B cell (primary cell): ENCODE measurements around the gene PARN. TPM values are rescaled to one million over a fixed set of nuclear protein-coding genes. Genes with fewer than 3 reads are reported as not detected.

Experiments used
- ATAC-seq: fragments of 200-7000 bp; cut with Tn5 transposase; one replicate; pipeline ENCODE4 v1.10.0; 2021; ENCODE audit warnings: low read depth, mild to moderate bottlenecking, moderate number of reproducible peaks, moderate library complexity
- CTCF ChIA-PET: fragments of 350-600 bp; sonication (Branson Sonifier 250); formaldehyde crosslinking; loops from one replicate; lab custom pipeline; 2021; ENCODE audit warnings: antibody characterized with exemption, inconsistent platforms; lab: Charles Lee
- POLR2A ChIA-PET: fragments of 350-600 bp; sonication (Branson Sonifier 250); formaldehyde crosslinking; loops from one replicate; lab custom pipeline; 2021; ENCODE audit warnings: antibody characterized with exemption; lab: Charles Lee
- DNase-seq: peaks from one replicate; pipeline ENCODE4 v3.0.0; 2013
- H2AFZ ChIP-seq: 2 replicates; pipeline ENCODE4 v1.6.1; 2012; ENCODE audit warnings: mild to moderate bottlenecking, low read depth, low read length; ENCODE audit not compliant: insufficient read depth, poor library complexity, severe bottlenecking
- H3K27ac ChIP-seq, 2 donors: 1 replicate in 1 of 2; 2 replicates in 1 of 2; pipeline ENCODE4 v1.5.1; 2012 to 2013; ENCODE audit warnings: low read length in 2 of 2, mild to moderate bottlenecking in 2 of 2, moderate library complexity in 1 of 2
- H3K27me3 ChIP-seq, 4 experiments: fragments of 200-600 bp in 1 of 4; sonication (generic) in 1 of 4; replicated peaks in 1 of 4; 1 replicate in 2 of 4; 2 replicates in 2 of 4; pipeline versions ENCODE4 v1.6.1 to v1.7.0; 2013 to 2016; ENCODE audit warnings: low read length in 3 of 4, mild to moderate bottlenecking in 2 of 4, mixed read lengths in 1 of 4, moderate library complexity in 1 of 4; ENCODE audit not compliant: insufficient read depth in 4 of 4, control insufficient read depth in 3 of 4; ENCODE audit errors: control extremely low read depth in 1 of 4
- H3K36me3 ChIP-seq, 2 experiments: replicated peaks in 1 of 2; 1 replicate in 1 of 2; 2 replicates in 1 of 2; pipeline versions ENCODE4 v1.6.1 to v1.7.1; 2013; ENCODE audit warnings: low read length in 1 of 2; ENCODE audit not compliant: insufficient read depth in 2 of 2, control insufficient read depth in 1 of 2; ENCODE audit errors: control extremely low read depth in 1 of 2, extremely low read depth in 1 of 2
- H3K4me1 ChIP-seq, 2 donors: fragments of 200-600 bp in 1 of 2; sonication (generic) in 1 of 2; 1 replicate in 1 of 2; 2 replicates in 1 of 2; pipeline versions ENCODE4 v1.5.1 to v1.6.1; 2013 to 2017; ENCODE audit warnings: low read length in 2 of 2; ENCODE audit not compliant: control insufficient read depth in 2 of 2, insufficient read depth in 2 of 2
- H3K4me2 ChIP-seq: replicated peaks from 2 replicates; pipeline ENCODE3; 2012; ENCODE audit warnings: mild to moderate bottlenecking, low read depth, low read length; ENCODE audit not compliant: poor library complexity, severe bottlenecking
- H3K4me3 ChIP-seq, 5 experiments: fragments of 200-600 bp in 1 of 5; sonication (generic) in 1 of 5; 1 replicate in 3 of 5; 2 replicates in 2 of 5; pipeline versions ENCODE4 v1.5.1 to v1.7.0; 2011 to 2016; ENCODE audit warnings: low read length in 4 of 5, mild to moderate bottlenecking in 4 of 5, low read depth in 2 of 5, control low read depth in 1 of 5, moderate library complexity in 1 of 5; ENCODE audit not compliant: insufficient read depth in 1 of 5; ENCODE audit errors: control extremely low read depth in 1 of 5, extremely low read depth in 1 of 5
- H3K79me2 ChIP-seq: fragments of 200-600 bp; sonication (generic); one replicate; pipeline ENCODE4 v1.6.0; 2016; ENCODE audit warnings: low read length; ENCODE audit not compliant: control insufficient read depth, insufficient read depth
- H3K9ac ChIP-seq: fragments of 200-600 bp; sonication (generic); 2 replicates; pipeline ENCODE4 v1.6.1; 2017; ENCODE audit warnings: mild to moderate bottlenecking, low read length, moderate library complexity
- H3K9me3 ChIP-seq, 3 donors: one replicate each; pipeline versions ENCODE4 v1.6.1 to v1.7.1; 2013; ENCODE audit warnings: low read length in 2 of 3; ENCODE audit not compliant: control insufficient read depth in 2 of 3, insufficient read depth in 1 of 3; ENCODE audit errors: control extremely low read depth in 1 of 3
- H4K20me1 ChIP-seq: 2 replicates; pipeline ENCODE4 v1.6.0; 2012; ENCODE audit warnings: mild to moderate bottlenecking, low read length; ENCODE audit not compliant: insufficient read depth, control insufficient read depth, poor library complexity, severe bottlenecking
- H3K27ac Mint-ChIP-seq: one replicate; pipeline ENCODE4 v1.8.0; 2021; ENCODE audit warnings: mixed read lengths
- H3K27me3 Mint-ChIP-seq: one replicate; pipeline ENCODE4 v1.8.0; 2021; ENCODE audit warnings: mixed read lengths
- H3K4me1 Mint-ChIP-seq: one replicate; pipeline ENCODE4 v1.8.0; 2021; ENCODE audit warnings: mixed read lengths
- H3K4me3 Mint-ChIP-seq: one replicate; pipeline ENCODE4 v1.8.0; 2021; ENCODE audit warnings: mixed read lengths
- H3K9me3 Mint-ChIP-seq: one replicate; pipeline ENCODE4 v1.8.0; 2022; ENCODE audit warnings: mixed read lengths; ENCODE audit not compliant: insufficient read depth
- EZH2 ChIP-seq: IDR thresholded peaks from 2 replicates; pipeline ENCODE4 v1.6.1; 2012; ENCODE audit warnings: borderline replicate concordance, low read depth, mild to moderate bottlenecking, moderate library complexity, low read length; ENCODE audit not compliant: insufficient read depth, poor library complexity, severe bottlenecking
- WGBS: methylation state at CpG from one replicate; pipeline ENCODE4 v1.1.5; 2013; ENCODE audit warnings: missing lambda C conversion rate; ENCODE audit not compliant: insufficient coverage; 5-methylcytosine and 5-hydroxymethylcytosine counted together
- intact Hi-C: fragments of 100-400 bp; cut with micrococcal nuclease; formaldehyde crosslinking; loops from one replicate; pipeline ENCODE4 v1.10.0; 2022
- polyA plus RNA-seq: library from polyadenylated mRNA; depleted of rRNA; stranded (reverse); fragments of >200 nt; gene quantifications from 2 replicates; pipeline ENCODE4 v1.2.3, GENCODE V29; 2012
- total RNA-seq, 2 donors: library from RNA; stranded (reverse); fragments of 120-200 nt in 1 of 2; gene quantifications; 1 replicate in 1 of 2; 2 replicates in 1 of 2; pipeline versions ENCODE4 v1.2.3 to v1.2.4, GENCODE V29; 2013 to 2022
- TF ChIP-seq, protein P1 (sequence below): fragments of 200-600 bp; IDR thresholded peaks from one replicate; pipeline ENCODE4 v1.8.0; 2022; ENCODE audit warnings: antibody characterized with exemption, mild to moderate bottlenecking

Gene PARN
- total and polyA plus RNA-seq, 2 donors (not counting 1 experiment from before 2014, with no cell fraction given), result 25.3 to 62.2 TPM

DNA sequence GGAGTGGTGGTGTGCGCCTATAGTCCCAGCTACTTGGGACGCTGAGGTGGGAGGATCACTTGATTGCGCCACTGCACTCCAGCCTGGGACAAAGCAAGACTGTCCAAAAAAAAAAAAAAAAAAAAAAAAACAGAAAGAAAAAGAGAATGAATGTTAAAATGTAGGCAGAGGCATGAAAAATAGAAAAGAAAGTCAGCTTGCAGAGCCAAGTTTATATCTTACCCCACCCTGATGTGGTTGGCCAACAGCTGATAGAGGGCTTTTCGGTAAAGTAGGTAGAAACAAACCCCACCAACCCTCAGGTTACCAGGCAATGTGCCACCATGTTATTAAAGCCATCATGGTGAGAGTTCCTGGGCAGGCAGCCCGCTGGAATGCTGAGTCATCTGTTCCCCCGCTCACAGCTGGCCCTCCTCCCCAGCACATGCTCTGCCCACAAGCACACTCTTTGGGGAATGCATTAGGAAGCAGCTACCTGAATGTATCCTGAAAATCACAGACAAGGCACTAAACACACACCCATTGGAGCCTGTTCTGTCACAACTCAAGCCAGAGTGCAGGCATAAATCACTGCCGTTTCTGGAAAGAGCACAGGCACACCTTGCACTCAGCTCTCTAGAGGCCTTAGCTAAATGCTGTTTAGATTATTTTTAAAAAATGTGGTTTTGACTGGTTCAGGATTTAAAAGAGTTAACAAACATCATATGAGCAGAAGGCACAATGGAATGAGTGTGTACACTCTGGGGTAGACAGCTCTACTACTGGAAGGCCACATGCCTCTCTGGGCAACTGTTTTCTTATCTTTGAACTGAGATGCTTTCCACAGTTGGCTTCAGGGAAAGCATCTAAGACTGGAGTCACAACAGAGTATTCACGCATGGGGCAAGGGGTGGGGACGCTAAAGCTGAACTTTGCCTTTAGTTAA, 128.5 kb downstream of the PARN start:
- no peaks in the 10 kb centered on the region for H3K27me3 ChIP-seq
- no peaks in the 10 kb centered on the region for H3K79me2 ChIP-seq
- no peak overlapping the region for H3K27ac Mint-ChIP-seq
- peaks cover 9% of the 10 kb centered on the region for H4K20me1 ChIP-seq
- no peak overlapping the region for H3K27ac ChIP-seq
- CTCF ChIA-PET, result no interaction called here
- peaks cover 4% of the 10 kb centered on the region for H3K4me1 Mint-ChIP-seq
- no peak overlapping the region for H2AFZ ChIP-seq
- intact Hi-C loops, result no loop called here
- no peak overlapping the region for H3K9ac ChIP-seq
- 61% methylated on average over 4 of the region's 9 CpGs for WGBS
- no peak overlapping the region for H3K4me3 ChIP-seq
- no peaks in the 10 kb centered on the region for H3K9me3 Mint-ChIP-seq
- no peak overlapping the region for H3K4me2 ChIP-seq
- POLR2A ChIA-PET, result interaction anchor here (0.7 kb wide), 1 partner anchor 504 kb away, joined by 3 read pairs; no protein-coding TSS in a partner anchor
- peaks cover 0 to 4% of the 10 kb centered on the region in 2 experiments for H3K36me3 ChIP-seq
- no peaks in the 10 kb centered on the region for H3K9me3 ChIP-seq
- H3K4me3 Mint-ChIP-seq, result no peak overlapping the region
- TF ChIP-seq, protein P1, sequence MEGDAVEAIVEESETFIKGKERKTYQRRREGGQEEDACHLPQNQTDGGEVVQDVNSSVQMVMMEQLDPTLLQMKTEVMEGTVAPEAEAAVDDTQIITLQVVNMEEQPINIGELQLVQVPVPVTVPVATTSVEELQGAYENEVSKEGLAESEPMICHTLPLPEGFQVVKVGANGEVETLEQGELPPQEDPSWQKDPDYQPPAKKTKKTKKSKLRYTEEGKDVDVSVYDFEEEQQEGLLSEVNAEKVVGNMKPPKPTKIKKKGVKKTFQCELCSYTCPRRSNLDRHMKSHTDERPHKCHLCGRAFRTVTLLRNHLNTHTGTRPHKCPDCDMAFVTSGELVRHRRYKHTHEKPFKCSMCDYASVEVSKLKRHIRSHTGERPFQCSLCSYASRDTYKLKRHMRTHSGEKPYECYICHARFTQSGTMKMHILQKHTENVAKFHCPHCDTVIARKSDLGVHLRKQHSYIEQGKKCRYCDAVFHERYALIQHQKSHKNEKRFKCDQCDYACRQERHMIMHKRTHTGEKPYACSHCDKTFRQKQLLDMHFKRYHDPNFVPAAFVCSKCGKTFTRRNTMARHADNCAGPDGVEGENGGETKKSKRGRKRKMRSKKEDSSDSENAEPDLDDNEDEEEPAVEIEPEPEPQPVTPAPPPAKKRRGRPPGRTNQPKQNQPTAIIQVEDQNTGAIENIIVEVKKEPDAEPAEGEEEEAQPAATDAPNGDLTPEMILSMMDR, result no peak
- TF ChIP-seq EZH2, result no peak
- DNase-seq (no peak), ATAC-seq (no peak)
- H3K27me3 Mint-ChIP-seq, result no peaks in the 10 kb centered on the region
- H3K4me1 ChIP-seq, result no peaks in the 10 kb centered on the region

DNA sequence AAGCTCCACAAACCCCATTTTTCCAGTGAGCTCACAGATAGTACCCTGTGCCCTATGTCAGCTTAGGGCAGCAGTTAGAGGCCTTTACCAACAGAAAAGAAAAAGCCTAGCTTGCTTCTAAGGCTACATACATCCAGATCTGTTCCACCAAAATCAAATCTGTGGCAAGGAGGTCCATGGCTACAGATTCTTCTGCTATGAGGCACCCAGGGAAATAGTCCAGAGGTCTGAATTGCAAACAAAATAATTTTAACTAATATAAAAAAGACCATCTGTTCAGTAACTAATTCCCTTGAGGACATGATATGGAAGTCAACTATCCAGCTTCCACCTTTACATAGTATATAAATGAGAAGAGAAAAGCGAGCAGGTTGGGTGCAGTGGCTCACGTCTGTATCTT, 129.3 kb downstream of the PARN start:
- no peaks in the 10 kb centered on the region for H3K27me3 Mint-ChIP-seq
- CTCF ChIA-PET, result no interaction called here

More for the DNA sequence above, 129.3 kb downstream of the PARN start:
- no peak overlapping the region for H3K9ac ChIP-seq
- WGBS, result no CpG with 5 or more reads among the region's 2 CpGs
- ATAC-seq (no peak), DNase-seq (no peak)
- no peak overlapping the region for H3K27ac ChIP-seq
- H3K9me3 ChIP-seq, result no peaks in the 10 kb centered on the region
- H2AFZ ChIP-seq, result no peak overlapping the region
- intact Hi-C loops, result no loop called here
- no peak overlapping the region for H3K4me3 ChIP-seq
- H3K4me2 ChIP-seq, result no peak overlapping the region
- H3K27ac Mint-ChIP-seq, result no peak overlapping the region
- H4K20me1 ChIP-seq, result peaks cover 9% of the 10 kb centered on the region
- H3K79me2 ChIP-seq, result no peaks in the 10 kb centered on the region
- peaks cover 0 to 4% of the 10 kb centered on the region in 2 experiments for H3K36me3 ChIP-seq
- H3K4me1 Mint-ChIP-seq, result peaks cover 4% of the 10 kb centered on the region
- no peaks in the 10 kb centered on the region for H3K4me1 ChIP-seq
- no peaks in the 10 kb centered on the region for H3K9me3 Mint-ChIP-seq
- TF ChIP-seq, protein P1, result no peak
- TF ChIP-seq EZH2, result no peak
- H3K27me3 ChIP-seq, result no peaks in the 10 kb centered on the region
- no peak overlapping the region for H3K4me3 Mint-ChIP-seq
- POLR2A ChIA-PET, result no interaction called here
